ENCODE measurements around the gene VRK1.
"Not testable (repeated sequence)": the region's sequence is repeated elsewhere in the genome, so short reads cannot be mapped to it uniquely, and the experiment has no call there.

The VRK1 gene

GRCh38 chr14:96796851-96797581, at the start of gene VRK1:
VRK1 (plus strand) TSS chr14:96797382; CDS start chr14:96833472, 36,090 bp downstream.
- DNase-seq, result peak; percentile 99

- DNase-seq, result no peak
Measured at GRCh38 chr14:96747608-96748007, 49.6 kb upstream of the VRK1 start.

DNA sequence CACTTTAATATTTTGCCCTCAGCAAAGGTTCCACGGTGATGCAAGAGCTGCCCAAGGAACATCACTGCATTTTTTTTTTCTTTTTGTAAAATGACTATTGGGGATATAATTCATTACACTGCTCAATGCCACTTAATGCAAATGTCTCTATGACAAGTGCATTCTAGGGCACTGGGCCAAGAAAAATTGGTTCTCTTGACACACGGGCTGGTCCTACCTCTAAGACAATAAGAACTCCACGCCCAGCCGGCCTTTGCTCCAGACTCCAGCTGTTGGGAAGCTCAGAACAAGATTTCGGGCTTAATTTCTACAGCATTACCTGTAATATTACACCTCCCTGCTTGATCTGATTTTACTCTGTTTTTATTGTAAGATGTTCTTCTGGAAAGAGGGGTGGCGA, 48.8 kb upstream of the VRK1 start:
- no peak for DNase-seq

DNA sequence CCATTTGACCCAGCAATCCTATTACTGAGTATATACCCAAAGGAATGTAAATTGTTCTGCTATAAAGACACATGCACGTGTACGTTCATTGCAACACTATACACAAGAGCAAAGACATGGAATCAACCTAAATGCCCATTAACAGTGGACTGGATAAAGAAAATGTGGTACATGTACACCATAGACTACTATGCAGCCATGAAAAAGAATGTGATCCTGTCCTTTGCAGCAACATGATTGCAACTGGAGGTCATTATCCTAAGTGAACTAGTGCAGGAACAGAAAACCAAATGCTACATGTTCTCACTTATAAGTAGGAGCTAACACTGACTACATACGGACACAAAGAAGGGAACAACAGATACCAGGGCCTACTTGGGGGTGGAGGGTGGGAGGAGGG, 45.7 kb upstream of the VRK1 start:
- DNase-seq, result no peak

DNA sequence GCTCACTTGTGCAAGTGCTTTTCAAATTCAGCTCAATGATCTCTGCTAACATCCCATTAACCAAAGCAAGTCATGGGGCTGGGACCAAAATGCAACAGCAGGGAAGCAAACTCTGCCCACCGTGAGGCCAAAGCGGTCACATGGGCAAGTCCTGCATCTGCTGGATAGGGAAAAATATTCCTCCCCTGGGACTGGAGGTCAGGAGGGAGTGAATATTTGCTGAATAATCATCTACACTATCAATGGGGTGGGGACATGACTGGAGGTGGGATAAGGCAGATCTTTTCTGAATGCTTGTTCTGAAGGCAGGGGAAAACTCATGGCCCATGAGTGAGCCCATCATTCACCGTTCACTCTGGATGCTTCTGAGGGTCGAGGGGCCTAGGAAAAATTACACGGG, 45.1 kb upstream of the VRK1 start:
- DNase-seq, result no peak

- DNase-seq, result no peak
Measured at GRCh38 chr14:96752594-96752993, 44.6 kb upstream of the VRK1 start.

DNA sequence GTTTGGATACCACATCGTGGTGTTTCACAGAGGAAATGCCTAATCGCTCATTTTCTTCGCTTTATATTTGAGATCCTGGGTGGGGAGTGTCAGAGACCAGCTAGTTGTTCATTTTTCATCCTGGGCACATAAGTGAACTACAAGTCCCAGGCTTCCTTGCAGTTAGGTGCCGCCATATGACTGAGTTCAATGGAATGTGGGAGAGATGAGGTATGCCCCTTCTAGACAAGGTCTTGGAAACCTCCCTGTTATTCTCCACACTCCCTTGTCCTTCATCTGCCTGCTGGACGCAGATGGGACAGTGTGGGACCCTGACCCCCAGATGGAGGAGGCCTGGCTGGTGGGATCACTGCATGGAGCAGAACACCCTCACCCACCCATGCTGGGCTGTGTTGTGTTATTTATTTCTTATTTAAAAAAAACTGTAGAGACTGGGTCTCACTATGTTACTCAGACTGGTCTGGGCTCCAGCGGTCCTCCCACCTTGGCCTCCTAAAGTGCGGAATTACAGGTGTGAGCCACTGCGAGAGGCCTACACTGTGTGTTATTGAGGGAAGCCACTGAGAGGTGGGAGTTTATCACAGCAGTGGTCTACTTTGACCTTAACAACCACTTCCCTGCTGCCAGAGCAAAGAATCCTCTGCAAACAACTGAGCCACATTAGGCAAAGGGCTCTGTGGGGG, 42.9 kb upstream of the VRK1 start:
- no peak for DNase-seq

GRCh38 chr14:96754845-96755184, 42.4 kb upstream of the VRK1 start:
- DNase-seq, result peak; percentile 99

GRCh38 chr14:96756745-96757144, 40.4 kb upstream of the VRK1 start:
- DNase-seq, result no peak

- no peak for DNase-seq
Measured at GRCh38 chr14:96757456-96757855, 39.7 kb upstream of the VRK1 start.

- DNase-seq, result no peak
Measured at GRCh38 chr14:96761066-96761465, 36.1 kb upstream of the VRK1 start.

DNA sequence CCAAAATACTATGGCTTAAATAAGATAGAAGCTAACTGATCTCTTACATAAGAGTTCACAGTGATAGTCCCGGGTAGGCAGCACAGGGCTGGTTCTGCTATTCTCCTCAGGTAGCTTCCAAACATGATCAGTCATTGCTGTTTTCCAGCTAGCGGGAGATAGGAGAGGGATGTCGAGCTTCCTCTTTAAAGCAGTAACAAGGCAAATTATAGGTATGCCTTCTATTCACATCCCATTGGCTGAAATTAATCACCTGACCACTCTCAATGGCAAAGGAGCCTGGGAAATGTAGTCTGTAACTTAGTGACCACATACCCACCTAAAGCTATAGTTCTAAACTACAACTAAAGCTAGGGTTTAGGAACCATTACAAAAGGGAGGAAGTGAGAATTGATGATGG, 34.5 kb upstream of the VRK1 start:
- DNase-seq, result peak; percentile 51

DNA sequence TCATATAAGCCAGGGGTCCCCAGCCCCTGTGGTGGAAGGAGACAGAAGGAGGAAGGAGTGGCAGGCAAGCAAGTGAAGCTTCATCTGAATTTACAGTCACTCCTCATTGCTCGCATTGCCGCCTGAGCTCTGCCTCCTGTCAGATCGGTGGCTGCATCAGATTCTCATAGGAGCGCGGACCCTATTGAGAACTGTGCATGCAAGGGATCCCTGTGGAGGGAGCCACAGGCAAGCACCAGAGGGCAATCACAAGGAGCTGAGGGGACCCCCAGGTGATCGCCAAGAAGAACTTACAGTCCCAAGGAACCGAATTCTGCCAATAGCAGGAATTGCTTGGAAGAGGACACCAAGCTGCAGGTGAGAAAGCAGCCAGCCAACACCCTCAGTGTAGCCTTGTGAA, 33.2 kb upstream of the VRK1 start:
- no peak for DNase-seq

GRCh38 chr14:96765205-96765604, 32.0 kb upstream of the VRK1 start:
- not testable (repeated sequence) for DNase-seq

DNA sequence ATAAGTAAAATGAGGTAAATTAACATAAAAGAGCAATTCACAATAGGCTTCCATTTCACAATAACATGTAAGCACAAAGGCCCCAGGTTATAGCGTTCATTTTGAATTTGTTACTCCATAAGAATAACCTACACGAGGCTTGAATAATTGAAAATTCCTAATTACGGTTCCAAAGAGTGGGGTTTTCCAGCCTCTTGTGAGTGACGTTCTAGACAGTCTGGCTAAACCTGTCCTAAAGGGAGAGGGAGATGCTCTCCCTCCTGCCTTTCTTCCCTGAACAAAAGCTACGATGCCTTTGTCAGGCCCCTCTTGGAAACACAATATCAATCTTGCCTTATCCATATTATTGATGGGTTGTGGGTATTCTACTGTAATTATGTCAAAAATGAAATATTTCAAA, 24.3 kb upstream of the VRK1 start:
- no peak for DNase-seq

DNA sequence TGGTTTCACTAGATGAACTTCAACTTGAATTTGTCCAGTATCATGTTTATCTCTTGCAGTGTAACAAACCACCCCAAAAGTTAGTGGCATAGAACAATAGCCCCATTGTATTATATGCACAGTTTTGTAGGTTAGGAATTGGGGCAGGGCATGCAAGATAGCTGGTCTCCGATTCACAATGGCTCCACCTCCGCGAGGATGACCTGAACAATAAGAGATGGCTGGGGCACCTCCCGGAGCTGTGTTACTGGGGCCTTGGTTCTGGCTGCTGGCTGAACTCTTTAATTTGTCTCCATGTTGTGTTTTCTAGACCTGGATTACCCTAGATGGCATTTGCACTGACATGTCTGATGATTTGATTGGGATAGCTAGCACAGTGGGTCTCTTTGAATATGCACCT, 20.4 kb upstream of the VRK1 start:
- DNase-seq, result no peak

GRCh38 chr14:96780500-96780899, 16.7 kb upstream of the VRK1 start:
- DNase-seq, result no peak

DNA sequence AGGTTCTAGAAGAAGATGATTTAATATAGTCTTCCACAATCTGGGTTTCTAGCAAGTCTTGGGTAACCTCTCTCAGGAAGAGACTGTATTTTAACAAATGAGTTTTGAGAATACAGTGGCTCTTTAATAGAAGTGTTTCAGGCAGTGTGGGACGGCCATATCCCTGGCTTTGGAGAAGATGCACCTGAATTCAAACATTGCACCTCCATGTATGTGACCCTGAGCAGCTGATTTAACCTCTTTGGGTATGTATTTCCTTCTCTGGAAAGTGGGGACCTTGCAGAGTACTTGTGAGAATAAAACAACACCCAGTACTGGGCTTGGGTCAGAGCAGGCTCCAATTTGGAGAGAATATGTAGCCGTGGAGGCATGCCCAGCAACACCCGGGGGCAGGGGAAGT, 15.8 kb upstream of the VRK1 start:
- DNase-seq, result no peak

- no peak for DNase-seq
Measured at GRCh38 chr14:96782436-96782835, 14.7 kb upstream of the VRK1 start.

DNA sequence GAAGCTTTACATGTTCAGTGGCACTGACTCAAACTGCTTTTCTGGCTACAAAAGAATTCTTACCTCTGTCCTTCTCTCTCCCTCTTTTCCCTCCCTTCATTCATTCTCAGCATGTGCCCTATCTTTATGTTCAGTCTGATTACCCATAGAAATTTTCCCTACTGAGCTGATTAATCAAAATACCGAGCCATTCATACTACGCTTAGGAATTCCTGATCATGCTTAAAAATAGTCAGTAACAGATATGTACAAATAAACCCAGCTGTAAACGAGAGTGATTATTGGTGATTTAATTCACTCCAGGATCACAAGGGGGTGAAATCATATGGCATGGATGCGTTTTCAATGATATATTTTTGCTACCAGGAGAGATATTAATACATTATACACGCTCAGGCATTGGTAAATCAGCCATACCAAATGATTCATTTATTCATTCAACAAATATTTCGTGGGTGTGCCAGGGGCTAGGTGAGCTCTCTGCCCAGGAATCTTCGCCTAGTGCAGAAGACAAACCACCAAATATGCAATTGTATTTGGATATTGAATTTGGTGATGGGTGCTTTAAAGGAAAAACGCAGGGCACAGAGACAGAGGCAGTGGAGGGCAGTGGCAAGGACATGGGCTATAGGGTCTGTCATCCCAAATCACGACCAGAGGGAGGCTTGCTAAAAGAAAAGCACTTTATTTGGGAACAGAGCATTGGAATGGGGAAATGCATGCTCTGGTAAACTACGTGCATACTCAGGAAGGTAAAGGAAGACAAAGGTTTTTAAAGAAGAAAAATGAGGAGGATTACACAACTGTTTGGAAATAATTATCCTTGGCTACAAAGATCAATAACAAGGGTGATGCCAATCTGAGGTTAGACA, 13.9 kb upstream of the VRK1 start:
- DNase-seq, result no peak

- DNase-seq, result no peak
Measured at GRCh38 chr14:96783915-96784224, 13.3 kb upstream of the VRK1 start.

- no peak for DNase-seq
Measured at GRCh38 chr14:96790186-96790585, 7.0 kb upstream of the VRK1 start.

- DNase-seq, result no peak
Measured at GRCh38 chr14:96790706-96791105, 6.5 kb upstream of the VRK1 start.

- DNase-seq, result no peak
Measured at GRCh38 chr14:96792003-96792402, 5.2 kb upstream of the VRK1 start.
